Measurements from ENCODE around the gene GNL1.
A peak's percentile ranks its signal among the peaks of the same experiment; 100 is the strongest.

GNL1 gene

GRCh38 chr6:30556066-30556905 is at the start of gene GNL1:
GNL1 (minus strand) TSS chr6:30556489; CDS start chr6:30556203, 286 bp downstream.
- peak; percentile 99 for DNase-seq (ENCODE audit: low read depth in 2 of 2)

GRCh38 chr6:30603961-30604360 is 47.7 kb upstream of the GNL1 start:
- DNase-seq (ENCODE audit: low read depth in 2 of 2), result no peak

- no peak for DNase-seq (ENCODE audit: low read depth in 2 of 2)
Measured at GRCh38 chr6:30601815-30602641, 45.7 kb upstream of the GNL1 start.

- DNase-seq (ENCODE audit: low read depth in 2 of 2), result no peak
Measured at GRCh38 chr6:30601436-30601814, 45.1 kb upstream of the GNL1 start.

- no peak for DNase-seq (ENCODE audit: low read depth in 2 of 2)
Measured at GRCh38 chr6:30600451-30600961, 44.2 kb upstream of the GNL1 start.

GRCh38 chr6:30599625-30600324 is 43.5 kb upstream of the GNL1 start:
- no peak for DNase-seq (ENCODE audit: low read depth in 2 of 2)

- no peak for DNase-seq (ENCODE audit: low read depth in 2 of 2)
Measured at GRCh38 chr6:30598912-30599624, 42.8 kb upstream of the GNL1 start.

GRCh38 chr6:30597315-30598144 is 41.2 kb upstream of the GNL1 start:
- DNase-seq (ENCODE audit: low read depth in 2 of 2), result peak; percentile 47 to 68

GRCh38 chr6:30592287-30592686 is 36.0 kb upstream of the GNL1 start:
- no peak for DNase-seq (ENCODE audit: low read depth in 2 of 2)

- DNase-seq (ENCODE audit: low read depth in 2 of 2), result no peak
Measured at GRCh38 chr6:30591008-30591407, 34.7 kb upstream of the GNL1 start.

GRCh38 chr6:30590509-30590908 is 34.2 kb upstream of the GNL1 start:
- no peak for DNase-seq (ENCODE audit: low read depth in 2 of 2)

GRCh38 chr6:30589754-30590358 is 33.6 kb upstream of the GNL1 start:
- DNase-seq (ENCODE audit: low read depth in 2 of 2), result no peak

- DNase-seq (ENCODE audit: low read depth in 2 of 2), result no peak
Measured at GRCh38 chr6:30583921-30584320, 27.6 kb upstream of the GNL1 start.

GRCh38 chr6:30578051-30578450 is 21.8 kb upstream of the GNL1 start:
- no peak for DNase-seq (ENCODE audit: low read depth in 2 of 2)

- DNase-seq (ENCODE audit: low read depth in 2 of 2), result no peak
Measured at GRCh38 chr6:30573113-30573512, 16.8 kb upstream of the GNL1 start.

- DNase-seq (ENCODE audit: low read depth in 2 of 2), result no peak
Measured at GRCh38 chr6:30572148-30572547, 15.9 kb upstream of the GNL1 start.

GRCh38 chr6:30571762-30572082 is 15.4 kb upstream of the GNL1 start:
- DNase-seq (ENCODE audit: low read depth in 2 of 2), result no peak

- peak; percentile 98 to 99 for DNase-seq (ENCODE audit: low read depth in 2 of 2)
Measured at GRCh38 chr6:30571075-30571761, 14.9 kb upstream of the GNL1 start, which contains the start of gene ABCF1. ABCF1 (plus strand) TSS chr6:30571442; CDS start chr6:30571488, 46 bp downstream.

- peak in 1 of 2 donors; percentile 15 for DNase-seq (ENCODE audit: low read depth in 2 of 2)
Measured at GRCh38 chr6:30570740-30571074, 14.4 kb upstream of the GNL1 start.

GRCh38 chr6:30570263-30570662 is 14.0 kb upstream of the GNL1 start:
- no peak for DNase-seq (ENCODE audit: low read depth in 2 of 2)

Measured in stimulated activated CD4-positive, alpha-beta T cell treated with anti-CD3 and anti-CD28 coated beads, Interleukin-1b, Interleukin-23, amount 100 ng/mL, for 1 hour (primary cell).